Inferior parietal cortex (tissue), 1 donor: Measurements from ENCODE around the gene AFF3.

Experiments used
- DNase-seq: peaks from one replicate; pipeline ENCODE4 v3.0.0-alpha.2; 2016; ENCODE audit errors: extremely low spot score

The AFF3 gene

GRCh38 chr2:99701503-99701902, 440.9 kb downstream of the AFF3 start:
- no peak for DNase-seq

DNA sequence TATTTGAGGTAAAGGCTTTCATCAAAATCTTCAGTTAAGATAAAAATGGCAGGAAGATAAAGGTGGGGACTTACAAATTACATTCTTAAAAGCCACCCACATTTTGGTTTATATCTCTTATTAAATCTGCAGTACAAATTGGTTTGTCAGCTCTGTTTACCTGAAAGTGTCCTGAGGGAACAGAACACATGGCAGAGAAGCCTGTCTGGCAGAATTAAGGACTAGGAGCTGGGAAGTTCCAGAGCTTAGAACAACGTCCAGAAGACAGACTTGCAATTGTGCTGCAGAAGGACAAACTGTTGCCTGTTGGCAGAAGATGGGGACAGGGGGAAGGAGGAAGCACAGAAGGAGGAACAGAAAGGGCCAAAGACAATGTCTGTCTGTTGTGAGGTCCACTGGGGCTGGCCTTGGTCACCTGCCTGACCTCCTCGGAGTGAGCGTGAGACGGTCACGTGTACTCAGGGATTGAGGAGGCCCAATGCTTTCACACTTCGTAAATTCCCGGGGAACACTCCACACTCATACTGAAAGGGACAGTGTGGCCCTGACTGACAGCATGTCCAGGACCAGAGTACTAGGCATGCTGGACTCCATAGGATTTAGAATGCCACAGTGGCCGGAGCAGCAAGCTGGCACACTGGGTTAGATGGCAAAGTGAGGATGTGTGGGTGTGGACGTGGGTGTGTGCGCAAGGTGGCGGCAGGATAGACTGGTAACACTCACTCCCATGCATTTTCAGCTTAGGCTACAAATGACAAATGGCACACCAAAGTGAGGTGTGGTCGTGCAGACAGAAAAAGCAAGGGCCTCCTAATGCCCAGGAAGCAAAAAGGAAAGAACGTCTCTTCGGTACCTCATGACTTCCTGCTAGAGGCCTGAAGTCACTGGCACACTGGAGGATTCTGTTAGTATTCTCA, 441.6 kb downstream of the AFF3 start:
- DNase-seq: no peak

GRCh38 chr2:99698896-99699295, 443.5 kb downstream of the AFF3 start:
- no peak for DNase-seq

GRCh38 chr2:99697811-99698568, 444.4 kb downstream of the AFF3 start:
- DNase-seq: no peak

GRCh38 chr2:99695944-99696253, 446.5 kb downstream of the AFF3 start:
- DNase-seq: no peak

DNA sequence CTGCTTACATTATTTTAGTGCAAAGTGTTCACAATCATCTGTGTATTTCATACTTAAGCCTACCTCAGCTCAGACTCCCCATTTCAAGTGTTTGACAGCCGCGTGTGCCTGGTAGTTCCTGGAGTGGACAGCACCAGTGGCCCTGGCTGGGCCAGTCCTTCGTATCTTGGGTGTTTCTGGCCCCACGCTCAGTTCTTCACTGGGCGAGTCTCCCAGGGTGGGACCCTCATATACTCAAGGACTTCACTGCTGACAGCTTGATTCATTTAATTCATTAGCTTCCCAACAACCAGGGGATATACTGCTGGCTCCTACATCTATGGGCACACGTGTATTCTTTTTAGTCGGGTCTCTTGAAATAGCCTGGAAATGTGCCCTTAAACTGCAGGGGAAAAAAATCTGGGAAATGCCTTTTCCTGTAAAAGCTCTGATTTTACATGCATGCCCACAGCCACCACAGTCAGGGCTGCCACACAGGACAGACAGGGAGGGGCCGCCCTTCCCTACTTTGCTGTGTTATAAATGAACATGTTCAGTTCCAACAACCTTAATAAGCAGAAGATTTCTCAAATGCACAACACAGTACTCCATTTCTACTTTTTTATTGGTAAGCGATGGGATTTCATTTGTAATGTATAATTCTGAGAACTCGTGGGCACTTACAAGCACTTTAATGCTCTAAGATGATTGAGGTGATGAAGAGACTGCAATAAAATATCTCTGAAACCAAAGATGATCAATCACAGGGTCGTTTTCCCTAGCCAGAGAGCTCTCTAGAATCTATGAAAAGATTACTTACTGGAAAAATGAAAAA, 447.1 kb downstream of the AFF3 start:
- no peak for DNase-seq

GRCh38 chr2:99694331-99694730, 448.1 kb downstream of the AFF3 start:
- no peak for DNase-seq

DNA sequence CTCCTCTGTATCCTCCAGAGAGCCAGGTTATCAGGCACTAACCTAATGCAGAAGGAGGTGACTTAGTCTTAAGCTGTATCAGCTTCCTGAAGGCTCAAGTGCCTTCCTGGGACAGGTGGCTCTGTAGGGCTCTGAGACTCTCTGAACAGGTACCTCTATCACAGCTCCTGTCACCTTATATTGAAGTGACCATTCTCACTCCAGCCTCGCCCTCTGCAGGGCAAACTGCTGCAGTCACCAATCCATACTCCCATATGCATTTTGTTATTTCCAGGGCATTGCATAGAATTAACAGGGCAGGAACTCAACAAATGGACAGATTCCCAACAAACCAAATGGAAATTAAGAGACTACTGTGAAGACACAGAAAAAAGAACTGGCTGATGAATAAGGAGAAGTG, 449.6 kb downstream of the AFF3 start:
- no peak for DNase-seq

GRCh38 chr2:99691926-99692325, 450.5 kb downstream of the AFF3 start:
- DNase-seq: no peak

GRCh38 chr2:99689145-99689742, 453.1 kb downstream of the AFF3 start:
- DNase-seq: no peak

DNA sequence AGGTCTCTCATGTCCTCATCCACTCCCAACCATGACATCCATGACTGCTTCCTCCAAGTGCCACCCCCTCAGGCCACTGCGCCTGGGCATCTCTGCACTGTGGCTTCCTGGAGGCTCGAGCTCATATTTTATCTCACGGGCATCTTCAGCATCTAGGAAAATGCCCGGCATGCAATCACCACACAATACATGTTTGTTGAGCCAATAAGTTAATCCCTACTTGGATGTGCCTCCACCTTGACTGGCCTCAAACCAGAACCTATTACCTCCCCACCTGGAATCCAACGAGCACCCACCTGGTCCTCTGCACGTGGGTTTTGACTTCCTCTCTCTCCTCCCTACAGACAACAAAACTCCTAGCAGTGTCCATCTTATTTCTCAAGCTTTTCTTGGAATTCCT, 453.7 kb downstream of the AFF3 start:
- no peak for DNase-seq

- DNase-seq: no peak
Observed at GRCh38 chr2:99682275-99683060, 459.9 kb downstream of the AFF3 start.

DNA sequence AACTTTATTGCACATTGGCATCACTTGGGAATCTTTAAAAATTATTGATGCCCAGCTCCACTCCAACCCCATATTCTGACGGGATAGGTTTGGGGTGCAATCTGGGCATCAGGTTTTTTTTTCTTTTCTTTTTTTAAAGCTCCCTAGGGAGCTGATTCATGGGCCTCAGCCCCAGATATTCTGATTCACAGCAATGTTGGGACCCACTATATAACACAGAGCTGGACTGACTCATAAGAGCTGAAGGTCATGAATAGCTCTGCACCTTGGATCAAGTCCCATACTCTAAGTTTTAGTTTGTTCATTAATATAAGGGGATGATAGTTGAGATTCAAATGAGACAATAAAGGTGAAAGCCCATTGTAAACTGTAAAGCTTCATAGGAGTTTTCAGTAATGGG, 461.4 kb downstream of the AFF3 start:
- DNase-seq: no peak

- DNase-seq: no peak
Observed at GRCh38 chr2:99679518-99679917, 462.9 kb downstream of the AFF3 start.

- no peak for DNase-seq
Observed at GRCh38 chr2:99678625-99679024, 463.8 kb downstream of the AFF3 start.

DNA sequence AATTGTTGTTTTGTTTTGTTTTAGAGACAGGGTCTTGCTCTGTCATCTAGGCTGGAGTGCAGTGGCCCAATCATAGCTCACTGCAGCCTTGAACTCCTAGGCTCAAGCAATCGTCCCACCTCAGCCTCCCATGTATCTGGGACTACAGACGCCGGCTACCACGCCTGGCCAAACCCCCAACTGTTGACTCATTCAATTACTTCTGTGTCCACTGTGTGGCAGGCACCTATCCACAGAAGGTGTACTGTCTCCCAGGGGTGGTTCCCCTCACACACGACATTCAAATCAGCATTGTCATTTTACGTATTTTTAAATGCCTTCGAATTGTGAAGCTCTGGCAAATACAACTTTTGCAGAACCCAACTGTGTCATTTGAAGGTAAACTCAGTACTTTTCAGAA, 464.6 kb downstream of the AFF3 start:
- no peak for DNase-seq

DNA sequence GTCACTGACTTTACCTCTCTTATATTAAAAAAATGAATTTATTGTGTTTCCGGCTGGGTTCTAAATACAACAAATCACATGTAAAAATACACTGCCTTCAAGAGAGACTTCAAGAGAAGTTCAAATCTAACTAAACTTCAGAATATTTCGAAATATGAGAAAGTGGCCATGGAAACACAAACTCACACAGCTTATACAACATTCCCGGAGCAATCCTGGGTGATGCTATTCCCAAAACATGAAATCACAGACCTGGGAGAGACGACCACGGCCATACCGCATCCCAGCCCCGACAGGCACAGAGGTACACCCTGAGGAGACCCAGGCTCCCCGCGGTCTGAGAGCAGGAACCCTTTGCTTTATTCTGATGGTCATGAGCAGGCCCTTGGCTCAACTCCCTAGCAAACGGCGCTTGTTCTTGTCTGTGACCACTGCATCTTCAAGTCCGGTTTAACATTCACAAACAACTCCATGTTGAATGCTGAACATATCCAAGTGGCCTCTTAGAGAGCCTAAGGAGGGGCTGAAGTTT, 467.2 kb downstream of the AFF3 start:
- no peak for DNase-seq

DNA sequence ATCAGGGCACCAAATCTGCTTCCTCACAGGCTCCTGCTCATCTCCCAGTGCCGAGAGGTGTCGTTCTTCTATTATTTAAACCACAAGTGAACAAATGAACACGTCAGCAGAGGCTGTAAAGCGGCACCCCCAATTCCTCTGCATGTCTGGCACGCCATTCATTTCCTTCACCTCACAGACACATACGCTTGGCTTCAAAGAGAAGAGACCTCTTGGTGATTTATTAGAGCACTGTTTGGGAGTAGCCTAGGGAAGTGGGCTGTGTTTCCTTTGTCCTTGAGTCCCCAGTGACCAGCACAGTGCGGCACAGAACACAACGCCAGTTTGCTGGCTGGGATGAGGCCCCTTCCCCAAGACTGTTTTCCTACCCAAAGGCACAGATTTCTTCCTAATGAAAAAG, 468.3 kb downstream of the AFF3 start:
- no peak for DNase-seq

DNA sequence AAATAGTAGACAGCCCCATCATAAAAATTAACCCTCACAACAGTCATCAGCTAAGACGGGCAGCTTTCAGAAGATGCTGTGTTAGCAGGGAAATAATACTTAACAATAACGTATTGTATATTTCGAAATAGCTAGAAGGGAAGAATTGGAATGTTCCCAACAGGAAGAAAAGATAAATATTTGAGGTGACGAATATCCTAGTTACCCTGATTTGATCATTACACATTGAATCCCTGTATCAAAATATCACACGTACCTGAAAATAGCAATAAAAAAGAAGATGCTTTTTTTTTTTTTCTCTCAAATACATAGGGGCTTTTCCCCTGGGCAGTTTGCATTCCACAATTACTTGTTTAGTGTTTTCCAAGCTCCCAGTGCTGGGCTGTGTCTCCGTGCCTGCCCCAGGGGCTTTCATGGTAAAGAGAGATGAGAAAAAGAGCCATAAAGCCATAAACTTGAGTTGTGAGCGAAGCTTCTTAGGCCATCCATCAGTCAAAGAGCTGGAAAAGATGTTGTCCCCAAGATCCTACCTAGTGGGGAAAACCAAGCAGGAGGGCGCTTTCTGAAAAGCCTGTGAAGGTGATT, 469.5 kb downstream of the AFF3 start:
- DNase-seq: no peak
